ENCODE measurements around the gene ADM. TPM values are rescaled to one million over a fixed set of nuclear protein-coding genes. Genes with fewer than 3 reads are reported as not detected.
A peak's percentile ranks its signal among the peaks of the same experiment; 100 is the strongest.

Gene ADM
- total and polyA plus RNA-seq, 2 donors from 2014 or later = 14.4 to 80.9 TPM

DNA sequence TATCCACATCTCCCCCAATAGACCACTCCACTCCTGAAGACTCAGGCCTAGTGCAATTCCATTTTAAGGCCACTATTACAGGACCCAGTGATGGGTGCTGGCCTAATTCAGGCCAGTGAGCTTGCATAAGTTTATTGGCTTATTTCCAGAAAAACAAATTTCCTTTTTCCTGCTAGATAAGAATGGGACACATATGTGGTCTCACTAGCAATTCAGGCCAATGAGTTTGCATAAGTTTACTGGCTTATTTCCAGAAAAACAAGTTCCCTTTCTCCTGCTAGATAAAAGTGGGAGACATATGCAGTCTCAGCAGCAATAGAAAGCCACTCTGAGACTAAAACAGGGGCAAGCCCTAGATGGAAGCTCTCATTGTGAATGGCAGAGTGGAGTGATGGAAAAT, 22.4 kb downstream of the ADM start:
- TF ChIP-seq, protein P1, sequence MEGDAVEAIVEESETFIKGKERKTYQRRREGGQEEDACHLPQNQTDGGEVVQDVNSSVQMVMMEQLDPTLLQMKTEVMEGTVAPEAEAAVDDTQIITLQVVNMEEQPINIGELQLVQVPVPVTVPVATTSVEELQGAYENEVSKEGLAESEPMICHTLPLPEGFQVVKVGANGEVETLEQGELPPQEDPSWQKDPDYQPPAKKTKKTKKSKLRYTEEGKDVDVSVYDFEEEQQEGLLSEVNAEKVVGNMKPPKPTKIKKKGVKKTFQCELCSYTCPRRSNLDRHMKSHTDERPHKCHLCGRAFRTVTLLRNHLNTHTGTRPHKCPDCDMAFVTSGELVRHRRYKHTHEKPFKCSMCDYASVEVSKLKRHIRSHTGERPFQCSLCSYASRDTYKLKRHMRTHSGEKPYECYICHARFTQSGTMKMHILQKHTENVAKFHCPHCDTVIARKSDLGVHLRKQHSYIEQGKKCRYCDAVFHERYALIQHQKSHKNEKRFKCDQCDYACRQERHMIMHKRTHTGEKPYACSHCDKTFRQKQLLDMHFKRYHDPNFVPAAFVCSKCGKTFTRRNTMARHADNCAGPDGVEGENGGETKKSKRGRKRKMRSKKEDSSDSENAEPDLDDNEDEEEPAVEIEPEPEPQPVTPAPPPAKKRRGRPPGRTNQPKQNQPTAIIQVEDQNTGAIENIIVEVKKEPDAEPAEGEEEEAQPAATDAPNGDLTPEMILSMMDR (IDR thresholded peaks at IDR 0.05; ENCODE audit: borderline replicate concordance, extremely low read depth, insufficient read depth) = no peak
- no peaks in the 10 kb centered on the region for H3K36me3 ChIP-seq (ENCODE audit: control insufficient read depth in 2 of 3, insufficient read depth in 3 of 3, low read length in 3 of 3)
- H3K4me3 ChIP-seq (ENCODE audit: low read length in 3 of 3) = no peak overlapping the region
- no peak for DNase-seq
- intact Hi-C loops (cut with DNase I) = no loop called here
- H3K9me3 ChIP-seq (ENCODE audit: control insufficient read depth in 2 of 3, insufficient read depth in 1 of 3, low read length in 3 of 3) = no peaks in the 10 kb centered on the region
- H3K9ac ChIP-seq (ENCODE audit: low read length in 3 of 3) = no peak overlapping the region
- no peaks in the 10 kb centered on the region for H3K27me3 ChIP-seq (ENCODE audit: control insufficient read depth, insufficient read depth, low read length)
- peak overlapping the region; percentile 26 to 75 for H3K27ac ChIP-seq (ENCODE audit: low read depth in 2 of 2, low read length in 2 of 2)
- H3K4me1 ChIP-seq (ENCODE audit: control insufficient read depth in 2 of 3, insufficient read depth in 2 of 3, low read depth in 1 of 3, low read length in 3 of 3) = peaks cover 0 to 39% (median 23%) of the 10 kb centered on the region in 3 donors
- FAIRE-seq = no peak

DNA sequence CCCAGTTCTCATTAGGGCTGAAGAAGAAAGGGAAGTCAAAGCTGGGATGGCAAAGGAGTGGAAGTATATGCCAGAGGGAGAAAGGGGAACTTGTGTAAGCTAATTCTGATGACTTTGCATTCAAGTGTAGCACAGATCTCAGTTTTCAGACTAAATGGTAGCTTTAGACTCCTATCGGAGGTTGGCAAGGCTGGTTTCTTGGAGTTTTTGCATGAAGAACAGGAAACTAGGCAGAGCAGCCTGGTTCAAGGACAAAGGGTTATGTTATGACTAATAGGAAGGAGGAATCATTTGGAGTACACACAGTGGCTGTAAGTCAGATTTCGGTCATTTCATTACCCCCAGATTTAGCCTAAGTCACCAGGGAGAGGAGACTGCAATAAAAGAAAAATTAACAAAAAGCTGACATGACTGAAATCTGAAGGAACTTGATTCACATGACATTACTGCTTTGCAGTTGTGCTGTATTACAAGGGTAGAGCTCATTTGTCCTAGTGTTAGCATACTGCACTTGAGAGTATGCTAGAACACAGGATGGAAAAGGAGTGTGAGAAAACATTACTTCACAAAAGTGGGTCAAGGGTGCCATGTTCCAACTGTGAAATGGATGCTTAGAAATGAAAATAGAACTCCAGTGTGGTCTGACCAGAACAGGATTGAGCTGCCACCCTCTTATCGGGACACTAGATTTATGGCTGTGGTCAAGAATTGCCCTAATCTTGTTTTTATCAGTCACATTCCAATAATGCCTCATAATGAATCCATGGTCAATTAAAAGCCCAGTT, 23.6 kb downstream of the ADM start:
- TF ChIP-seq, protein P1 (IDR thresholded peaks at IDR 0.05; ENCODE audit: borderline replicate concordance, extremely low read depth, insufficient read depth) = no peak
- no peak for FAIRE-seq
- H3K27ac ChIP-seq (ENCODE audit: low read depth in 2 of 2, low read length in 2 of 2) = peak overlapping the region; percentile 58 to 75
- peaks cover 0 to 29% (median 21%) of the 10 kb centered on the region in 3 donors for H3K4me1 ChIP-seq (ENCODE audit: control insufficient read depth in 2 of 3, insufficient read depth in 2 of 3, low read depth in 1 of 3, low read length in 3 of 3)
- H3K9me3 ChIP-seq (ENCODE audit: control insufficient read depth in 2 of 3, insufficient read depth in 1 of 3, low read length in 3 of 3) = no peaks in the 10 kb centered on the region
- intact Hi-C loops (cut with DNase I) = no loop called here
- no peaks in the 10 kb centered on the region for H3K27me3 ChIP-seq (ENCODE audit: control insufficient read depth, insufficient read depth, low read length)
- no peak overlapping the region for H3K9ac ChIP-seq (ENCODE audit: low read length in 3 of 3)
- no peaks in the 10 kb centered on the region for H3K36me3 ChIP-seq (ENCODE audit: control insufficient read depth in 2 of 3, insufficient read depth in 3 of 3, low read length in 3 of 3)
- peak in 1 of 5 donors; percentile 55 for DNase-seq
- H3K4me3 ChIP-seq (ENCODE audit: low read length in 3 of 3) = no peak overlapping the region

DNA sequence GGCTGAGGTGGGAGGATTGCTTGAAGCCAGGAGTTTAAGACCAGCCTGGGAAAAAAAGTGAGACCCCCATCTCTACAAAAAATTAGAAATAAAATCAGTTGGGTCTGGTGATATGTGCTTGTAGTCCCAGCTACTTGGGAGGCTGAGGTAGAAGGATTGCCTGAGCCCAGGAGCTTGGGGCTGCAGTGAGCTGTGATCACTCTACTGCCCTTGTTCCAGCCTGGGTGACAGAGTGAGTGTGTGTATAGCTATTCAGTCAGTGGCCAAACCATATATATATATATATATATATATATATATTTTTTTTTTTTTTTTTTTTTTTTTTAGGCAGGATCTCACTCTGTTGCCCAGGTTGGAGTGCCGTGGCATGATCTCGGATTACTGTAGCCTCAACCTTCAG, 24.5 kb downstream of the ADM start:
- no peaks in the 10 kb centered on the region for H3K27me3 ChIP-seq (ENCODE audit: control insufficient read depth, insufficient read depth, low read length)
- DNase-seq (no peak), FAIRE-seq (no peak)
- H3K9ac ChIP-seq (ENCODE audit: low read length in 3 of 3) = no peak overlapping the region
- no peaks in the 10 kb centered on the region for H3K36me3 ChIP-seq (ENCODE audit: control insufficient read depth in 2 of 3, insufficient read depth in 3 of 3, low read length in 3 of 3)
- H3K4me3 ChIP-seq (ENCODE audit: low read length in 3 of 3) = no peak overlapping the region
- TF ChIP-seq, protein P1 (IDR thresholded peaks at IDR 0.05; ENCODE audit: borderline replicate concordance, extremely low read depth, insufficient read depth) = no peak
- H3K4me1 ChIP-seq (ENCODE audit: control insufficient read depth in 2 of 3, insufficient read depth in 2 of 3, low read depth in 1 of 3, low read length in 3 of 3) = peaks cover 0 to 28% (median 21%) of the 10 kb centered on the region in 3 donors
- intact Hi-C loops (cut with DNase I) = no loop called here
- H3K27ac ChIP-seq (ENCODE audit: low read depth in 2 of 2, low read length in 2 of 2) = peak overlapping the region; percentile 37 to 75
- H3K9me3 ChIP-seq (ENCODE audit: control insufficient read depth in 2 of 3, insufficient read depth in 1 of 3, low read length in 3 of 3) = no peaks in the 10 kb centered on the region

All from kidney (tissue), 14 donors.